Transverse colon (tissue), 4 donors: Measurements from ENCODE around the gene IER3.
"Not testable (repeated sequence)": the region's sequence is repeated elsewhere in the genome, so short reads cannot be mapped to it uniquely, and the experiment has no call there.

Experiments used
- CTCF ChIP-seq, 5 experiments: fragments of 200-600 bp in 3 of 5; fragments of 450-650 bp in 2 of 5; sonication (generic) in 3 of 5; IDR thresholded peaks; 1 replicate in 2 of 5; 2 replicates in 3 of 5; pipeline ENCODE4 v1.5.1; 2016 to 2017; ENCODE audit warnings: antibody characterized with exemption in 5 of 5, inconsistent platforms in 3 of 5, mild to moderate bottlenecking in 2 of 5, moderate library complexity in 1 of 5
- POLR2A ChIP-seq: fragments of 450-650 bp; IDR thresholded peaks from one replicate; pipeline ENCODE4 v1.6.1; 2016; ENCODE audit warnings: antibody characterized with exemption, mild to moderate bottlenecking, moderate library complexity
- POLR2AphosphoS5 ChIP-seq, 3 donors: sonication (generic); formaldehyde crosslinking; IDR thresholded peaks; one replicate each; pipeline ENCODE4 v1.6.1; 2016; ENCODE audit warnings: antibody characterized with exemption in 3 of 3

GRCh38 chr6:30764490-30765043 is 20.2 kb upstream of the IER3 start:
- not testable (repeated sequence) for TF ChIP-seq CTCF (IDR thresholded peaks at IDR 0.05); POLR2A; POLR2AphosphoS5 (IDR thresholded peaks at IDR 0.05)
